SK-N-SH treated with all-trans-retinoic acid at 6 μM for 48 hours (cell line): Measurements from ENCODE around the gene SPSB2.

Experiments
- TCF4 ChIP-seq: fragments of 250-450 bp; sonication (Bioruptor Pico); IDR thresholded peaks from 2 replicates; pipeline ENCODE4 v1.8.0; 2021; ENCODE audit warnings: mild to moderate bottlenecking, moderate library complexity, borderline replicate concordance
- TSHZ2 ChIP-seq: fragments of 250-450 bp; sonication (Bioruptor Pico); IDR thresholded peaks from 2 replicates; pipeline ENCODE4 v1.5.0; 2020; ENCODE audit warnings: mild to moderate bottlenecking, moderate library complexity
- ZFP3 ChIP-seq: fragments of 250-450 bp; sonication (Bioruptor Pico); IDR thresholded peaks from 2 replicates; pipeline ENCODE4 v1.5.0; 2020; ENCODE audit warnings: mild to moderate bottlenecking, moderate library complexity
- TF ChIP-seq, protein P1 (sequence below): fragments of 250-450 bp; sonication (Bioruptor Pico); IDR thresholded peaks from 2 replicates; pipeline ENCODE4 v1.8.0; 2020; ENCODE audit warnings: mild to moderate bottlenecking, moderate library complexity, borderline replicate concordance

GRCh38 chr12:6849976-6850560 is 23.0 kb downstream of the SPSB2 start:
- TF ChIP-seq, protein P1, sequence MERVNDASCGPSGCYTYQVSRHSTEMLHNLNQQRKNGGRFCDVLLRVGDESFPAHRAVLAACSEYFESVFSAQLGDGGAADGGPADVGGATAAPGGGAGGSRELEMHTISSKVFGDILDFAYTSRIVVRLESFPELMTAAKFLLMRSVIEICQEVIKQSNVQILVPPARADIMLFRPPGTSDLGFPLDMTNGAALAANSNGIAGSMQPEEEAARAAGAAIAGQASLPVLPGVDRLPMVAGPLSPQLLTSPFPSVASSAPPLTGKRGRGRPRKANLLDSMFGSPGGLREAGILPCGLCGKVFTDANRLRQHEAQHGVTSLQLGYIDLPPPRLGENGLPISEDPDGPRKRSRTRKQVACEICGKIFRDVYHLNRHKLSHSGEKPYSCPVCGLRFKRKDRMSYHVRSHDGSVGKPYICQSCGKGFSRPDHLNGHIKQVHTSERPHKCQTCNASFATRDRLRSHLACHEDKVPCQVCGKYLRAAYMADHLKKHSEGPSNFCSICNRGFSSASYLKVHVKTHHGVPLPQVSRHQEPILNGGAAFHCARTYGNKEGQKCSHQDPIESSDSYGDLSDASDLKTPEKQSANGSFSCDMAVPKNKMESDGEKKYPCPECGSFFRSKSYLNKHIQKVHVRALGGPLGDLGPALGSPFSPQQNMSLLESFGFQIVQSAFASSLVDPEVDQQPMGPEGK (CRISPR knock-in tag): no peak
- TF ChIP-seq TSHZ2 (no peak), ZFP3 (CRISPR knock-in tag) (no peak), TCF4 (CRISPR knock-in tag) (no peak)
